ENCODE results near the gene RPP30.
A peak's percentile ranks its signal among the peaks of the same experiment; 100 is the strongest.

Gene RPP30

DNA sequence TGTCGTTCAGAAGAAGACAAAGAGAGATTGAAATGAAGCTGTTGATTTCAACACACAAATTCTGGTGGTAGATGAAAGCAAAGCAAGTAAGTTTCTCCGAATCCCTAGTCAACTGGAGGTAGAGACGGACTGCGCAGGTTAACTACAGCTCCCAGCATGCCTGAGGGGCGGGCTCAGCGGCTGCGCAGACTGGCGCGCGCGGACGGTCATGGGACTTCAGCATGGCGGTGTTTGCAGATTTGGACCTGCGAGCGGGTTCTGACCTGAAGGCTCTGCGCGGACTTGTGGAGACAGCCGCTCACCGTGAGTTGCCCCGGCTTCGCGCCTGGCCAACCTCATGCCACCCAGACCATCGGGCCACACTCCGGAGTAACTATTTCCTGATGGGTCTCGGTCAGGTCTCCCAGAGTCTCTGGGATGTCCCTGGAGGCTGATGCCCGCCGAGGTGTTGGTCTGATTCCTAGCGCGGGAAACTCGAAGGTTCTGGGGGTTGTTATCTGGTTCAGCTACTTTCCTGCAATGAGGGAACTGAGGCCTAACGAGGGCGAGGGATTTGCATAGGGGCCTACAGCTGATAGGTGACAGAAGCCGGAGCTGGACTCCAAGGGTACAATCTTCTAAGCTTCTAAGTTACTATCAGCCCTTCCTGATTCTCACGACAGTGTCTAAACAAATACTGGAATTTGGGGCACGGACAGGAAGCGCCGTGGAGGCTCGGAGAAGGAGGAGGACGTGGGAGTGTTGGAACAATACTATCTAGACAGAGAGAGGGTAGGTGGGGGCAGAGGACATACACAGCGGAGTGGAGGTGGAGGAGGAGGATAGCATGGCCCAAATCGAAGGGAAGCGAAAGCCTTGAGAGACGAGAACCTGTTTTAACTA, at the start of gene RPP30:
Gene RPP30, plus strand, starts transcription at position 209 of the 882 bp plus-strand sequence. Its CDS starts 13 bp downstream, at position 222.
- Histone ChIP-seq H3K27me3 (replicated peaks) (no peaks in the 10 kb centered on the region), H3K27ac (peak within 1 kb of the TSS; percentile 42), H3K4me3 (ENCODE audit: low read depth, low read length) (peak within 1 kb of the TSS; percentile 95), H3K36me3 (replicated peaks) (peaks cover 8% of the 10 kb centered on the region)
- DNase-seq, result peak; percentile 83
- in situ Hi-C loops (cut with HindIII; ENCODE audit: low pct_ligation_motif_present, low sequenced_read_pairs), result loop anchor here (25.0 kb wide), 1 partner anchor 110 kb away; no protein-coding TSS in a partner anchor
- TF ChIP-seq, protein P1, sequence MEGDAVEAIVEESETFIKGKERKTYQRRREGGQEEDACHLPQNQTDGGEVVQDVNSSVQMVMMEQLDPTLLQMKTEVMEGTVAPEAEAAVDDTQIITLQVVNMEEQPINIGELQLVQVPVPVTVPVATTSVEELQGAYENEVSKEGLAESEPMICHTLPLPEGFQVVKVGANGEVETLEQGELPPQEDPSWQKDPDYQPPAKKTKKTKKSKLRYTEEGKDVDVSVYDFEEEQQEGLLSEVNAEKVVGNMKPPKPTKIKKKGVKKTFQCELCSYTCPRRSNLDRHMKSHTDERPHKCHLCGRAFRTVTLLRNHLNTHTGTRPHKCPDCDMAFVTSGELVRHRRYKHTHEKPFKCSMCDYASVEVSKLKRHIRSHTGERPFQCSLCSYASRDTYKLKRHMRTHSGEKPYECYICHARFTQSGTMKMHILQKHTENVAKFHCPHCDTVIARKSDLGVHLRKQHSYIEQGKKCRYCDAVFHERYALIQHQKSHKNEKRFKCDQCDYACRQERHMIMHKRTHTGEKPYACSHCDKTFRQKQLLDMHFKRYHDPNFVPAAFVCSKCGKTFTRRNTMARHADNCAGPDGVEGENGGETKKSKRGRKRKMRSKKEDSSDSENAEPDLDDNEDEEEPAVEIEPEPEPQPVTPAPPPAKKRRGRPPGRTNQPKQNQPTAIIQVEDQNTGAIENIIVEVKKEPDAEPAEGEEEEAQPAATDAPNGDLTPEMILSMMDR (IDR thresholded peaks at IDR 0.05; ENCODE audit: low read depth, low read length, missing control alignments), result no peak

GRCh38 chr10:90822508-90822907, 49.3 kb upstream of the RPP30 start:
- in situ Hi-C loops (cut with HindIII; ENCODE audit: low pct_ligation_motif_present, low sequenced_read_pairs), result no loop called here
- no peak for DNase-seq
- Histone ChIP-seq H3K27me3 (replicated peaks) (no peaks in the 10 kb centered on the region), H3K4me3 (ENCODE audit: low read depth, low read length) (no peak overlapping the region), H3K36me3 (replicated peaks) (no peaks in the 10 kb centered on the region), H3K27ac (no peak overlapping the region)
- TF ChIP-seq, protein P1 (IDR thresholded peaks at IDR 0.05; ENCODE audit: low read depth, low read length, missing control alignments), result no peak

- no peak overlapping the region for H3K4me3 ChIP-seq (ENCODE audit: low read depth, low read length)
- TF ChIP-seq, protein P1 (IDR thresholded peaks at IDR 0.05; ENCODE audit: low read depth, low read length, missing control alignments), result no peak
- no peak for DNase-seq
- H3K36me3 ChIP-seq (replicated peaks), result no peaks in the 10 kb centered on the region
- no peak overlapping the region for H3K27ac ChIP-seq
- no peaks in the 10 kb centered on the region for H3K27me3 ChIP-seq (replicated peaks)
- in situ Hi-C loops (cut with HindIII; ENCODE audit: low pct_ligation_motif_present, low sequenced_read_pairs), result no loop called here
These were observed 39.7 kb upstream of the RPP30 start for GRCh38 chr10:90832111-90832510.

- DNase-seq, result peak; percentile 34
- Histone ChIP-seq H3K36me3 (replicated peaks) (no peaks in the 10 kb centered on the region), H3K27ac (no peak overlapping the region), H3K4me3 (ENCODE audit: low read depth, low read length) (no peak overlapping the region), H3K27me3 (replicated peaks) (no peaks in the 10 kb centered on the region)
- TF ChIP-seq, protein P1 (IDR thresholded peaks at IDR 0.05; ENCODE audit: low read depth, low read length, missing control alignments), result no peak
- in situ Hi-C loops (cut with HindIII; ENCODE audit: low pct_ligation_motif_present, low sequenced_read_pairs), result no loop called here
These were observed 37.4 kb upstream of the RPP30 start for GRCh38 chr10:90834326-90834725.

GRCh38 chr10:90837486-90837885, 34.3 kb upstream of the RPP30 start:
- Histone ChIP-seq H3K4me3 (ENCODE audit: low read depth, low read length) (no peak overlapping the region), H3K27ac (no peak overlapping the region), H3K27me3 (replicated peaks) (no peaks in the 10 kb centered on the region), H3K36me3 (replicated peaks) (no peaks in the 10 kb centered on the region)
- DNase-seq, result no peak
- in situ Hi-C loops (cut with HindIII; ENCODE audit: low pct_ligation_motif_present, low sequenced_read_pairs), result no loop called here
- TF ChIP-seq, protein P1 (IDR thresholded peaks at IDR 0.05; ENCODE audit: low read depth, low read length, missing control alignments), result no peak
